ENCODE measurements around the gene NTM. TPM values are rescaled to one million over a fixed set of nuclear protein-coding genes. Genes with fewer than 3 reads are reported as not detected.

NTM gene
- total RNA-seq, 4 donors from 2014 or later, result 1.4 to 2.8 (median 1.7) TPM

GRCh38 chr11:132006884-132007580, 636.6 kb downstream of the NTM start:
- TF ChIP-seq POLR2A (IDR thresholded peaks at IDR 0.05), result no peak
- no peak for TF ChIP-seq CTCF (IDR thresholded peaks at IDR 0.05)
- H3K4me3 ChIP-seq, result no peak overlapping the region
- H3K27ac ChIP-seq, result no peak overlapping the region
- no peaks in the 10 kb centered on the region for H3K4me1 ChIP-seq
- no peaks in the 10 kb centered on the region for H3K9me3 ChIP-seq
- no peaks in the 10 kb centered on the region for H3K27me3 ChIP-seq
- no peak for DNase-seq
- H3K36me3 ChIP-seq, result no peaks in the 10 kb centered on the region

GRCh38 chr11:132008226-132008625, 637.8 kb downstream of the NTM start:
- Histone ChIP-seq H3K4me1 (no peaks in the 10 kb centered on the region), H3K4me3 (no peak overlapping the region), H3K27me3 (no peaks in the 10 kb centered on the region), H3K36me3 (no peaks in the 10 kb centered on the region), H3K9me3 (no peaks in the 10 kb centered on the region), H3K27ac (no peak overlapping the region)
- no peak for TF ChIP-seq CTCF (IDR thresholded peaks at IDR 0.05)
- TF ChIP-seq POLR2A (IDR thresholded peaks at IDR 0.05), result no peak
- no peak for DNase-seq

- no peaks in the 10 kb centered on the region for H3K9me3 ChIP-seq
- TF ChIP-seq POLR2A (IDR thresholded peaks at IDR 0.05), result no peak
- no peak for TF ChIP-seq CTCF (IDR thresholded peaks at IDR 0.05)
- H3K27ac ChIP-seq, result no peak overlapping the region
- DNase-seq, result no peak
- H3K27me3 ChIP-seq, result no peaks in the 10 kb centered on the region
- no peaks in the 10 kb centered on the region for H3K4me1 ChIP-seq
- H3K36me3 ChIP-seq, result no peaks in the 10 kb centered on the region
- no peak overlapping the region for H3K4me3 ChIP-seq
These were observed 638.5 kb downstream of the NTM start for GRCh38 chr11:132008872-132009271.

- Histone ChIP-seq H3K27ac (no peak overlapping the region), H3K4me1 (no peaks in the 10 kb centered on the region), H3K36me3 (no peaks in the 10 kb centered on the region), H3K27me3 (no peaks in the 10 kb centered on the region), H3K4me3 (no peak overlapping the region), H3K9me3 (no peaks in the 10 kb centered on the region)
- DNase-seq, result no peak
- no peak for TF ChIP-seq CTCF (IDR thresholded peaks at IDR 0.05)
- no peak for TF ChIP-seq POLR2A (IDR thresholded peaks at IDR 0.05)
These were observed 649.6 kb downstream of the NTM start for GRCh38 chr11:132020001-132020400.

GRCh38 chr11:132022285-132022684, 651.9 kb downstream of the NTM start:
- DNase-seq, result no peak
- Histone ChIP-seq H3K4me1 (no peaks in the 10 kb centered on the region), H3K27ac (no peak overlapping the region), H3K4me3 (no peak overlapping the region), H3K27me3 (no peaks in the 10 kb centered on the region), H3K9me3 (no peaks in the 10 kb centered on the region), H3K36me3 (no peaks in the 10 kb centered on the region)
- TF ChIP-seq POLR2A (IDR thresholded peaks at IDR 0.05) (no peak), CTCF (IDR thresholded peaks at IDR 0.05) (no peak)

All from Peyer's patch (tissue), 4 donors.